ENCODE results near the gene VASN.

The VASN gene

GRCh38 chr16:4404967-4405696 lies 33.5 kb downstream of the VASN start:
- no peak for DNase-seq

GRCh38 chr16:4407543-4408322 lies 36.1 kb downstream of the VASN start:
- DNase-seq, result no peak

DNA sequence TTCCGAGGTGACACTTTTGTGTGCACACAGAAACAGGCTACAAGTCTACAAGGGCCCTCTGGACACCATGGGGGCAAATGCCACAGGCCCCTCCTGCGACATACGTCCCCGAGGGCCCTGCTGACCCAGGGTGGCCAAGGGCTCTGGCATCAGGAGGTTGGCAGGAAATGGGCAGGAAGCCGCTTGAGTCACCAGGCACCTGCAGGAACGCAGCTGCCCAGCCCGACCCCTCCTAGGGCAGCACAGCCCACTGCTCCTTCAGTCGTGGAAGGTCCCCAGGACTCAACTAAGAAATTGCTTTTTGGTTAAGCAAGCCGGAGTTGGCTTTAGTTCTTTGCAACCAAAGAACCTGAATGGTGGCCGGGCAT lies 36.7 kb downstream of the VASN start:
- no peak for DNase-seq

DNA sequence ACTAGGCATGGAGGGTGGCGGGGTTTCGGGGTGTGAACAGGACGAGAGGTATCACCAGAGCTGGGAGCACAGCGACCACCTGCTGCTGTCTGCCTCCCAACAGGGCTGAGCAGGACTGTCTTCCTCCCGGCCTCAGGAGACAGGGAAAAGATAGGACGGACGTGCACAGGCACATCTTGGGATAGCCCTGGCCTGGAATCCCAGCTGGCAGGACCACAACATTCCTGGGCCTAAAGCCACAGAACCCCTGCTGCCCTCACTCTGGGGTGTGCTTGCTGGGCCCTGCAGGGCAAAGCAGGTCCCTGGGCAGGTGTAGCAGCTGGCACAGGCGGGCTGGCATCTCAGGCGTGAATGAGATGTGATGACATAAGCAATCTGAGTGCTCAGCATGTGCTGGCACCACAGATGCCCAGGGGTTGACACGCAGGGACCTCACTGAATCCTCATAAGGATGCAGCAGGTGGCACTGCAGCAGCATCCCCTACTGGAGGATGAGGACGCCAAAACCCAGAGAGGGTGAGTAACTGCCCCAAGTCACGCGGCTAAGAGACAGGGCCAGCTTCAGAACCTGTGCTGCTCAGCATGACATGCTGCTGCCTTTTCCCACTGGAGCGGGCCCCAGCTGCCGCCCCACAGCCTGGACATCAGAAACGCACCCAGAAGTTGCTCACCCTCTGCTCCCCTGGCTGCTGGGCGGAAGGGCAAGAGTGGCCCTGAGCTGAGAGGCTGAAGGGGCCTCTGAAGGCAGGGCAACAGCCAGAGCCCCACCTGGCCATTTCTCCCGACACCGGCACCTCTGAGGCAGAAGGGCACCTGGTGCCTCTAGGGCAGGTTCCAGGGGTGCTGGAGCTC lies 37.7 kb downstream of the VASN start:
- no peak for DNase-seq

DNA sequence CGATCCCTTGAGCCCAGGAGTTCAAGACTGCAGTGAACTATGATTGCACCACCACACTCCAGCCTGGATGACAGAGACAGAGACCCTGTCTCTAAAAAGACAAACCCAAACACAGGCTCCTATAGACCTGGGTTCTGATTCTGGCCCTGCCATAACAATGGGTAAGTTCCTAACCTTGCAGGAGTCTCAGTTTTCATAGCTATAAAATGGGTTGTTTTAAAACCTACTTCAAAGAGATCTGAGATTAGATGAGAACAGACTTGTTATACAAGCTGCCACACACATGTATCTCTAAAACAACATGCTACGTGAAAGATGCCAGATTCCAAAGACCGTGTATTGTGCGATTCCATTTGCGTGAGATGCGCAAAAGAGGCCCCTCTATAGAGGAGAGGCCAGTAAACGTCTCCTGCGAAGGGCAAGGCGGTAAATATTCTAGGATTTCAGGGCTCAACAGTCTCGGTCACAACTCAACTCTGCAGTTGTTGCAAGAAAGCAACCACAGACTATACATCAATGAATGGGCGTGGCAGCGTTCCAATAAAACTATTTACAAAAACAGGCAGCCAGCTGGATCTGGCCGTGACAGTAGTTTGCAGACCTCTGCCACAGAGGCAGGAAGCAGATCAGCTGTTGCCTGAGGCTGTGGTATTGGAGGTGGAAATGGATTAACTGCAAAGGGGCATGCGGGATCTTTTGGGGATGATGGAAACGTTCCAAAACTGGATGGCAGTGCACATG lies 38.9 kb downstream of the VASN start:
- DNase-seq, result no peak

DNA sequence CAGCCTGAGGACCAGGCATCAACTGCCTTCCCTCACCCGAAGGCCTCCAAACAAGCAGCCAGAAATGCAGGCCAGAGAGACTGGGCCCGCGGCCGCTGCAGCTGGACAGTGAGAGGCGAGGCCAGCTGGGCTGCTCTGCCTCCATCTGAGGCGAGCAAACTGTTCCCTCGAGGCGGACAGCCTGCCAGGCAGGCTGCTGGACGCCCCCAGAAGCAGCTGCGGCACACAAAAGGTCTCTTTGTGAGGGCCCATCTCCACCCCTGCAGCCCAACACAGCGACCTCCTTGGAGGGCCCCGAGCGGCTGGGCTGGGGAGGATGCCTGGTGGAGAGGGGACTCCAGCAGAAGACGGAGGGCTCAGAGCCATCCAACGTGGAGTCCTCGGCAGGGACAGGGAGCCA lies 40.0 kb downstream of the VASN start:
- DNase-seq, result no peak

GRCh38 chr16:4412159-4412558 lies 40.5 kb downstream of the VASN start:
- DNase-seq, result no peak

DNA sequence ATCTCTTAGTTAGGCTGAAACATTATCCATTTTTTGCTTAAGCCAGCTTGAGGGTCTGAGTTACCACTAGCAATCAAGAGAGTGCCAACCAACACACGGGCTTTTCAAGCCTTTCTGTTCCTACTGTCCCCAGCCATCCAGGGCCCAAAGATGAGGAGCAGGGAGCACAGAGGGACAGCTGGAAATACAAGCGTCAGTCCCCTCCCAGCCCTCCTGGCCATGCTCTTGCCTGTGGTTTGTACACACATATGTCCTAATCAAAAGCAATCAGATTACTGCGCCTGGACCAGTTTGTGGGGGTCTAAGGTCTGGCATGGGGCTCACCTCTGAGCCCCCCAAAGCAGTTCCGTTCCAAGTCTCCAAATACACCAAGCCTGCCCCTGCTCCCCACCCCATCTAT lies 41.2 kb downstream of the VASN start:
- no peak for DNase-seq

DNA sequence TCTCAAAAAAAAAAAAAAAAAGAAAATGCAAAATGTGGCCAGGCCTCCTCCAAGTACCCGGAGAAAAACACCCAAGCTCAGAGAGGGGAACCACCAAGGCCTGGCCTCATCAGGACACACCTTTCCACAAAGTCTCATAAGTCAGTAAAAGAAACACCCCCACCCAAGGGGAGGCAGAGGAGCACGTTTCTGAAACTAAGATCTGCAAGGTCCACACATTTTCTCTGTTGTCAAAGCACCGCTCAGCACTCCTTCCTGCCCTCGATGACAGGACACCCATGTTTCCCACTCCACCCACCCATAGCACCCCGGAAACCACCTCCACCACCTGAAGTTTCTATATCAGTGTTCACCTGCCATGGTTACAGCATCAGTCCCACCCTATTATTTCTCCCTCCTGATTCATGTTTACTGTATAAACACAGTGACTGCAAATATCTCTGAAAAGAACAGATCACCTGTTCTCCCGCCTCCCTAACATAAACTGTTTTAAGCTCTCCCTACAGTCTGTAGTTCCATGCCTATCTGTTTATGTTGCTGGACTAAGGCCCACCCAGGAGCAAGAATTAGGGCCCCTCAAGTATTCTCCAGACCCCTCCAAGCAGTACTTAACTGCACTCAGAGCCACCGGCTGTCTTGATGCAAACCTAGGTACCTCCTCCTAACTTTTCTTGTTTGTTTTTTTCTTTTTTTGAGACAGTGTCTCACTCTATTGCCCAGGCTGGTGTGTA lies 42.7 kb downstream of the VASN start:
- DNase-seq, result no peak

DNA sequence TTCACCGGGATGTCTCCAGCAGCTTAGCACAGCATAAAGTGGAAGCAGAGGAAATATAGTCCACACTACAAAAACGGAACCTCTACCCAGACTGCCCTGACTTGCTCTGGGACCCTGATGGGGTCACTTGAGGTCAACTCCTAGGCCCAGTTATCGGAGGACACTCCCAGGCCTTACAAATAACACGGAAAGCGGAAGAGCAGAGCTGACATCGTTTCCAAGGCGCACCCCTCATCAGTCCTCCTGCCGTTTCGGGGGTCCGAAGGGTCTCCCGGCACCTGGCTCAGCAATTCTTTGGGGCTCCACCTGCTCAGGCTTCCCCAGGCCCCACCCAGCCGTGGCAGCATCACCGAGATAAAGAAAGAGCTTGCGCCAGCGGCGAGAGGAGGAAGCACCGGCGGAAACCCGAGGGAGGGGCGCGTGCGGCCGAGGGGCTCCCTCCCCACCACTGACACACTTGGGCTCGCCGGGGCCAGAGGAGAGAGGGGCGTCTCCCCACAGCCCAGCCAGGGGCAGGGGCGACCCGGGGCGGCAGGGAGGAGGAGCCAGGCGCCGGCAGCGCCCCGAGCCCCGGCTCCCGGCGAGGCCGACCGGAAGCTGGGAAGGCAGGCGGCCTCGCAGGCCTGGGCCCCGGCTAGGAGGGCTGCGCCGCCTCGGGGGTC lies 44.0 kb downstream of the VASN start:
- DNase-seq, result peak in 1 of 2 experiments; percentile 44

DNA sequence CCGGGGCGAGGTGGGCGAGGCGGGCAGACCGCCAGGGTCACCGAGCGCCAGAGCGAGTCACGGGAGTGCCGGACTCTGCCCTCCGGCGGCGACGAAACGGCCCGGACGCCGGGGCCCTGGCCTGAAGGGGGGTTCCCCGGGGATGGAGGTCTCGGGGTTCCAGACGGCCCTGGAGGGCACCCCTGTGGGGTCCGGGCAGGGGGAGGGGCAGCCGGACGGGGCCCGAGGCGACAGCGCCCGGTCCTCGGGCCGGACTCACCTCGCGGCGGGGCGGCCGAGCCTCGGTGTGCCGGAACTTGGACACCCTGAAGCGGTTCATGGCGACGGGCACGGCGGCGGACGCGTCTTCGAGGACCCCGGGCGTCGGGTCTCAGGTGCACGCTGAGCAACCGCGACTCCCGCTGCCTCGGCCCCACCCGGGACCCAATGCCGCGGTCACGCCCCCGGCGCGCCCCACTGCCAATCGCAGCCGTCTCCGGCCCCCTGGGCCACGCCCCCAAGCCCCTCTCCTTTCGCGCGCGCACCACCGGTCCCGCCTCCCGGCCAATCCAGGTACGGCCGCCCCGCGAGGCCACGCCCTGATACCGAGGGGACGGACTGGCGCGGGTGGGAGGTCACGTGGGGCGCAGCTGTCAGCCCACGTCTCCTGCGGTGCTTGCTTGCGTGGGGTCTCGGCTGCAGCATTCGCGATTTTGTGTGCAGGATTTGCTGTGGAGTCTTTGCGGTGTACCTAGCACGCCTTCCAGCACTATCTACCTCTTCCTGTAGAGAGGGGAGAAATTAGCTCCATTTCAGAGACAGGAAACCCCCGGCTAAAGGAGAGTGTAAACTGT lies 44.8 kb downstream of the VASN start, which contains the start of gene CORO7:
CORO7 (minus strand) TSS at position 397 of the 833 bp plus-strand sequence; CDS start at position 319, 78 bp downstream.
- DNase-seq, result peak; percentile 51 to 83

- no peak for DNase-seq
Measured at GRCh38 chr16:4419402-4419959, 47.8 kb downstream of the VASN start.

- DNase-seq, result no peak
Measured at GRCh38 chr16:4420505-4421105, 49.0 kb downstream of the VASN start.

- peak; percentile 67 to 92 for DNase-seq
Measured at GRCh38 chr16:4425378-4426020, 53.9 kb downstream of the VASN start, which contains the start of gene DNAJA3. TSS of gene DNAJA3 (plus strand) at chr16:4425868. CDS start at chr16:4425882, 14 bp downstream.

- DNase-seq, result peak in 1 of 2 experiments; percentile 35
Measured at GRCh38 chr16:4426021-4426684, 54.5 kb downstream of the VASN start.

DNA sequence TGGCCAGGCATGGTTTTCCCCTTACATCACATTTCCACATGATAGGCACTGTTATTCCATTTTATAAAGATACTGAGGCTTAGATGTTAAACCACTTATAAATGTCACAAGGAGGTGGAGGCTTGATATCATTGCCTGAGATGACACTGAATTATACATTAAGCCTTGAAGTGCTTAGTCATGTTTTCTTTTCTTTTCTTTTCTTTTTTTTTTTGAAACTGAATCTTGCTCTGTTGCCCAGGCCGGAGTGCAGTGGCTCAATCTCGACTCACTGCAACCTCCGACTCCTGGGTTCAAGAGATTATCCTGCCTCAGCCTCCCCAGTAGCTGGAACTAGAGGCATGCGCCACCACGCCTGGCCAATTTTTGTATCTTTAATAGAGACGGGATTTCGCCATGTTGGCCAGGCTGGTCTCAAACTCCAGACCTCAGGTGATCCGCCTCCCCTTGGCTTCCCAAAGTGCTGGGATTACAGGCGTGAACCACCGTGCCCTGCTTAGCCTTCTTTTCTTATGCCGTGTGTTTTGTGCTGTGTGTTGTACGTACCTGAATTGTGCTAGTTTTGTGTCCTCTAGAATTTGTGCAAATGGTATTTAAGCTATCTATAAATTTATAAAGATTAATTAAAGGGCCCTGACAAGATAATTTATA lies 55.2 kb downstream of the VASN start:
- DNase-seq, result no peak

GRCh38 chr16:4428500-4428899 lies 56.9 kb downstream of the VASN start:
- no peak for DNase-seq

- DNase-seq, result no peak
Measured at GRCh38 chr16:4431023-4431422, 59.4 kb downstream of the VASN start.

Data from SW 1271 (cell line).